ENCODE measurements around the gene APC. TPM values are rescaled to one million over a fixed set of nuclear protein-coding genes. Genes with fewer than 3 reads are reported as not detected.

APC gene
- total RNA-seq, 1 experiment from 2014 or later = 24.9 TPM

GRCh38 chr5:112691339-112691680, 46.4 kb upstream of the APC start:
- no TSS peak for BruUV-seq (replicated peaks)
- DNase-seq (ENCODE audit: unreplicated experiment) = no peak
- no peak overlapping the region for H3K4me3 Mint-ChIP-seq (ENCODE audit: unreplicated experiment)
- no peaks in the 10 kb centered on the region for H3K36me3 Mint-ChIP-seq (ENCODE audit: insufficient read depth, unreplicated experiment)
- no peak for TF ChIP-seq CTCF (IDR thresholded peaks at IDR 0.05; ENCODE audit: unreplicated experiment)
- intact Hi-C loops (cut with micrococcal nuclease) = loop anchor here (1.0 to 5.0 kb wide), 5 partner anchors 46 to 271 kb away; partner anchors contain the start of gene APC
- ChIA-PET POLR2A (interaction anchor here (1.9 to 2.0 kb wide), 2 partner anchors 8 to 17 kb away, joined by 5 to 6 read pairs; no protein-coding TSS in a partner anchor), CTCF (interaction anchor here (0.7 to 2.2 kb wide), 8 partner anchors 9 to 250 kb away, joined by 3 to 13 read pairs (median 4); no protein-coding TSS in a partner anchor)
- H3K9me3 Mint-ChIP-seq (ENCODE audit: unreplicated experiment) = no peaks in the 10 kb centered on the region
- no peak overlapping the region for H3K27ac Mint-ChIP-seq (ENCODE audit: low read depth, unreplicated experiment)
- no peaks in the 10 kb centered on the region for H3K27me3 Mint-ChIP-seq (ENCODE audit: insufficient read depth, unreplicated experiment)
- H3K4me1 Mint-ChIP-seq (ENCODE audit: insufficient read depth, unreplicated experiment) = no peaks in the 10 kb centered on the region

- Mint-ChIP-seq H3K4me3 (ENCODE audit: unreplicated experiment) (no peak overlapping the region), H3K36me3 (ENCODE audit: insufficient read depth, unreplicated experiment) (no peaks in the 10 kb centered on the region), H3K27me3 (ENCODE audit: insufficient read depth, unreplicated experiment) (no peaks in the 10 kb centered on the region), H3K9me3 (ENCODE audit: unreplicated experiment) (no peaks in the 10 kb centered on the region), H3K27ac (ENCODE audit: low read depth, unreplicated experiment) (no peak overlapping the region), H3K4me1 (ENCODE audit: insufficient read depth, unreplicated experiment) (no peaks in the 10 kb centered on the region)
- intact Hi-C loops (cut with micrococcal nuclease) = loop anchor here (1.0 to 5.0 kb wide), 5 partner anchors 46 to 271 kb away; partner anchors contain the start of gene APC
- POLR2A ChIA-PET = interaction anchor here (0.8 to 2.0 kb wide), 2 partner anchors 8 to 16 kb away, joined by 4 to 6 read pairs; no protein-coding TSS in a partner anchor
- peak; percentile 73 for DNase-seq (ENCODE audit: unreplicated experiment)
- no TSS peak for BruUV-seq (replicated peaks)
- CTCF ChIA-PET = interaction anchor here (0.7 to 2.2 kb wide), 8 partner anchors 9 to 250 kb away, joined by 3 to 13 read pairs (median 4); no protein-coding TSS in a partner anchor
- peak; percentile 37 for TF ChIP-seq CTCF (IDR thresholded peaks at IDR 0.05; ENCODE audit: unreplicated experiment)
These were observed 45.9 kb upstream of the APC start for GRCh38 chr5:112691758-112692157.

GRCh38 chr5:112692472-112692871, 45.2 kb upstream of the APC start:
- Mint-ChIP-seq H3K4me3 (ENCODE audit: unreplicated experiment) (no peak overlapping the region), H3K4me1 (ENCODE audit: insufficient read depth, unreplicated experiment) (peaks cover 4% of the 10 kb centered on the region), H3K9me3 (ENCODE audit: unreplicated experiment) (no peaks in the 10 kb centered on the region), H3K27ac (ENCODE audit: low read depth, unreplicated experiment) (no peak overlapping the region), H3K36me3 (ENCODE audit: insufficient read depth, unreplicated experiment) (no peaks in the 10 kb centered on the region), H3K27me3 (ENCODE audit: insufficient read depth, unreplicated experiment) (no peaks in the 10 kb centered on the region)
- no peak for DNase-seq (ENCODE audit: unreplicated experiment)
- no TSS peak for BruUV-seq (replicated peaks)
- no peak for TF ChIP-seq CTCF (IDR thresholded peaks at IDR 0.05; ENCODE audit: unreplicated experiment)
- intact Hi-C loops (cut with micrococcal nuclease) = loop anchor here (5.0 kb wide), 2 partner anchors 45 to 155 kb away; partner anchors contain the start of gene APC
- CTCF ChIA-PET = interaction anchor here (0.6 to 2.2 kb wide), 9 partner anchors 10 to 249 kb away, joined by 3 to 13 read pairs (median 4); no protein-coding TSS in a partner anchor
- POLR2A ChIA-PET = interaction anchor here (0.8 kb wide), 1 partner anchor 8 kb away, joined by 4 read pairs; no protein-coding TSS in a partner anchor

GRCh38 chr5:112693301-112693700, 44.4 kb upstream of the APC start:
- no peak for TF ChIP-seq CTCF (IDR thresholded peaks at IDR 0.05; ENCODE audit: unreplicated experiment)
- H3K4me1 Mint-ChIP-seq (ENCODE audit: insufficient read depth, unreplicated experiment) = peaks cover 5% of the 10 kb centered on the region
- no TSS peak for BruUV-seq (replicated peaks)
- intact Hi-C loops (cut with micrococcal nuclease) = loop anchor here (5.0 kb wide), 2 partner anchors 44 to 154 kb away; partner anchors contain the start of gene APC
- ChIA-PET CTCF (interaction anchor here (0.6 to 0.8 kb wide), 2 partner anchors 28 to 142 kb away, joined by 3 to 4 read pairs; no protein-coding TSS in a partner anchor), POLR2A (interaction anchor here (0.6 kb wide), 1 partner anchor 466 kb away, joined by 3 read pairs; no protein-coding TSS in a partner anchor)
- H3K36me3 Mint-ChIP-seq (ENCODE audit: insufficient read depth, unreplicated experiment) = no peaks in the 10 kb centered on the region
- H3K27me3 Mint-ChIP-seq (ENCODE audit: insufficient read depth, unreplicated experiment) = no peaks in the 10 kb centered on the region
- H3K4me3 Mint-ChIP-seq (ENCODE audit: unreplicated experiment) = no peak overlapping the region
- H3K9me3 Mint-ChIP-seq (ENCODE audit: unreplicated experiment) = no peaks in the 10 kb centered on the region
- no peak overlapping the region for H3K27ac Mint-ChIP-seq (ENCODE audit: low read depth, unreplicated experiment)
- DNase-seq (ENCODE audit: unreplicated experiment) = no peak
